ENCODE results near the gene FOXA2. TPM values are rescaled to one million over a fixed set of nuclear protein-coding genes. Genes with fewer than 3 reads are reported as not detected.

FOXA2 gene
- total RNA-seq, 1 experiment from 2014 or later, result 14.4 TPM

DNA sequence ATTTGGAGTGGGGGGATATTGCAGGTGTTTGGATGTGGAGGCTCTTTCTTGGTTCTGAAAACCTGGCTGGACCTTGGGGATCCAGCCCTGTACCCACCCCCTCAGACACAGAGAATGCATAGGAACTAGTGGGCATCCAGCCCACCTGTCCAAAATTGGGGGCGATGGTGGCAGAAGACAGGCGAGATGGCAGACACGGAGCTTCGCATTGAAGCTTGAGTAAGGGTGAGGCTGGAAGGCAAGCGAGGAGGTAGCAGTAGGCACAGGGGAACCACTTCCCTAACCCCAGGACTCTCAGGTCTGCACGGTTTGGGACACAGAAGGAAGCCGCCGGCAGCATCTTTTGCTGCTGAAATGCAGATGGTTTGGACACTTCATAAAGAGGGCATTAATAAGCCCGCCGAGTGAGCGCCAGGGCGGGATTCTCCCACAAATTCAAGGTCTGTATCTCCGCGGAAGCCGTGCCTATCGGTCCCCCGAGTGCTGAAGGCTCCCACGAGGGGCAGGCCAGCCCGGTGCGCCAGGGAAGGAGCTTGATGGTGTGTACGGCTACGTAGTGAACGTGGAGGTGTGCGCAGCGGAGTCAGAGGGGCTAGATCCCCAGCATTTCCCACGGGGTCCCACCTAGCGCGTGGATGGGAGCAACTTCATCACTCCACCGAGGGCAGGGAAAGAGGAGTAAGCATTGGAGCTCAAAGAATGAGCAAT is 1.6 kb upstream of the FOXA2 start:
- CTCF ChIA-PET, result interaction anchor here (0.6 to 1.6 kb wide), 7 partner anchors 85 to 247 kb away, joined by 3 to 12 read pairs (median 3); no protein-coding TSS in a partner anchor
- Histone ChIP-seq H3K4me2 (ENCODE audit: low read length) (peak overlapping the region; percentile 73), H3K9me2 (replicated peaks; ENCODE audit: low read length) (no peaks in the 10 kb centered on the region), H3K4me1 (ENCODE audit: insufficient read depth, low read length) (peaks cover 6% of the 10 kb centered on the region; the same call in 1 of the 2 replicates), H2AFZ (ENCODE audit: low read length) (no peak overlapping the region), H3K9me3 (ENCODE audit: low read length) (no peaks in the 10 kb centered on the region), H3K27me3 (ENCODE audit: low read length) (peaks cover 21% of the 10 kb centered on the region), H4K20me1 (ENCODE audit: low read length) (no peaks in the 10 kb centered on the region), H3K79me2 (ENCODE audit: low read length) (peaks cover 26% of the 10 kb centered on the region), H3K27ac (ENCODE audit: low read length) (no peak overlapping the region), H3F3A (ENCODE audit: low read length, unreplicated experiment) (no peaks in the 10 kb centered on the region), H3K4me3 (ENCODE audit: low read length) (no peak overlapping the region; the same call in 1 of the 2 replicates), H3K9ac (ENCODE audit: low read length) (no peak overlapping the region), H3K36me3 (ENCODE audit: low read depth, low read length) (no peaks in the 10 kb centered on the region)
- intact Hi-C loops (cut with micrococcal nuclease), result loop anchor here (1.0 to 2.0 kb wide), 3 partner anchors 73 to 247 kb away; no protein-coding TSS in a partner anchor
- TF ChIP-seq, protein P1, sequence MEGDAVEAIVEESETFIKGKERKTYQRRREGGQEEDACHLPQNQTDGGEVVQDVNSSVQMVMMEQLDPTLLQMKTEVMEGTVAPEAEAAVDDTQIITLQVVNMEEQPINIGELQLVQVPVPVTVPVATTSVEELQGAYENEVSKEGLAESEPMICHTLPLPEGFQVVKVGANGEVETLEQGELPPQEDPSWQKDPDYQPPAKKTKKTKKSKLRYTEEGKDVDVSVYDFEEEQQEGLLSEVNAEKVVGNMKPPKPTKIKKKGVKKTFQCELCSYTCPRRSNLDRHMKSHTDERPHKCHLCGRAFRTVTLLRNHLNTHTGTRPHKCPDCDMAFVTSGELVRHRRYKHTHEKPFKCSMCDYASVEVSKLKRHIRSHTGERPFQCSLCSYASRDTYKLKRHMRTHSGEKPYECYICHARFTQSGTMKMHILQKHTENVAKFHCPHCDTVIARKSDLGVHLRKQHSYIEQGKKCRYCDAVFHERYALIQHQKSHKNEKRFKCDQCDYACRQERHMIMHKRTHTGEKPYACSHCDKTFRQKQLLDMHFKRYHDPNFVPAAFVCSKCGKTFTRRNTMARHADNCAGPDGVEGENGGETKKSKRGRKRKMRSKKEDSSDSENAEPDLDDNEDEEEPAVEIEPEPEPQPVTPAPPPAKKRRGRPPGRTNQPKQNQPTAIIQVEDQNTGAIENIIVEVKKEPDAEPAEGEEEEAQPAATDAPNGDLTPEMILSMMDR (conservative IDR thresholded peaks at IDR 0.05; ENCODE audit: low read depth, low read length), result no peak
- TF ChIP-seq EZH2phosphoT487 (IDR thresholded peaks at IDR 0.05; ENCODE audit: borderline replicate concordance, low read length) (no peak), EZH2 (IDR thresholded peaks at IDR 0.05; ENCODE audit: low read length, unreplicated experiment) (no peak)
- ATAC-seq, result no peak
- DNase-seq, result no peak
- POLR2A ChIA-PET (ENCODE audit: unreplicated experiment), result interaction anchor here (0.6 kb wide), 1 partner anchor 122 kb away, joined by 3 read pairs; no protein-coding TSS in a partner anchor
- no TSS peak for BruUV-seq (replicated peaks)

DNA sequence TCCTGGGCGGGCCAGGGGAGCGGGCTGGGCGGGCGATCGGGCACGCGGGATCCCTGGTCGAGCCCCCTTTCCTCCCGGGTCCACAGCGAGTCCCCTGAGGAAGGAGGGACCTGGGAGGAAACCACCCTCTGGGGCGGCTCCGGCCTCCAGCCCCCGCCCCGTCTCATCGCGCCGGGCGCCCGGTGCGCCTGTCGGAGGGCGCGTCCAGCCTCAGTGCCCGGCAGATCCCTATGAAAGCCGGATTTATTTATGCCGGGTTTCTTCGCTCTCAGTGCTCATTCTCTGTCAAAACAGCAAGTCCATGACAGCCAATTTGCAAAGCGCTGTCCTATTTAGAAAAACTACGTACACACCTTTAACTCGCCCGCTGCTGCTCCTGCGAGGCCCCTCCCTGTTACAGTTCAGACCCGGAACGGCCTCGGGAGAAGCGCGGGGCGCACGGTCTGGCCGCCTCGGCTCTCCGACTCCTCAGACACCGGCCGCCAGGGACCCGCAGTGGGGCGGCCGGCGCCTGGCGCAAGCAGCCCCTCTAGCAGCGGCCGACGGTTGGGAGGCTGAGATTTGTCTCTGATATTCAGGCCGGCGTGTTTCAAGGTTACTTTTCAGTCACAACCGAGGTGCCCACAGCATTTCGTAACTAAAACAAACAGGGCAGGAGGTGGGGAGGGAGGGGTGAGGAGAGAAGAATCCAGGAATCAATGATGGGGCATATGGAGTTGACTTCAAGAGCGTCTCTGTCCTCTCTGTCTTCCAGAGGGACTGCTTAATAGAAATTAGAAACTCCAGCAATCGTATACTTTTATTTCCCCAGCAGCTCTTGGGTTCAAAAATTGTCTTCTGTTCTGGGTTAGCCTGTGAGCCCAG is 782 bp upstream of the FOXA2 start:
- Histone ChIP-seq H4K20me1 (ENCODE audit: low read length) (no peaks in the 10 kb centered on the region), H3K27ac (ENCODE audit: low read length) (no peak overlapping the region; the same call in 1 of the 2 replicates), H3K36me3 (ENCODE audit: low read depth, low read length) (no peaks in the 10 kb centered on the region), H2AFZ (ENCODE audit: low read length) (peak overlapping the region; percentile 72), H3K4me1 (ENCODE audit: insufficient read depth, low read length) (peaks cover 6% of the 10 kb centered on the region; the same call in 1 of the 2 replicates), H3K4me3 (ENCODE audit: low read length) (peak overlapping the region; percentile 93), H3K79me2 (ENCODE audit: low read length) (peaks cover 28% of the 10 kb centered on the region), H3K9ac (ENCODE audit: low read length) (peak overlapping the region; percentile 40; the same call in 1 of the 2 replicates), H3K9me3 (ENCODE audit: low read length) (no peaks in the 10 kb centered on the region), H3F3A (ENCODE audit: low read length, unreplicated experiment) (no peaks in the 10 kb centered on the region), H3K27me3 (ENCODE audit: low read length) (peaks cover 14% of the 10 kb centered on the region), H3K9me2 (replicated peaks; ENCODE audit: low read length) (no peaks in the 10 kb centered on the region), H3K4me2 (ENCODE audit: low read length) (peak overlapping the region; percentile 73)
- intact Hi-C loops (cut with micrococcal nuclease), result loop anchor here (1.0 to 5.0 kb wide), 4 partner anchors 72 to 777 kb away; partner anchors contain the start of gene GZF1
- CTCF ChIA-PET, result interaction anchor here (1.1 kb wide), 1 partner anchor 99 kb away, joined by 3 read pairs; no protein-coding TSS in a partner anchor
- no TSS peak for BruUV-seq (replicated peaks)
- POLR2A ChIA-PET (ENCODE audit: unreplicated experiment), result interaction anchor here (0.5 kb wide), 1 partner anchor 94 kb away, joined by 4 read pairs; no protein-coding TSS in a partner anchor
- ATAC-seq (peak; percentile 40), DNase-seq (peak; percentile 39)
- TF ChIP-seq EZH2 (IDR thresholded peaks at IDR 0.05; ENCODE audit: low read length, unreplicated experiment) (no peak), EZH2phosphoT487 (IDR thresholded peaks at IDR 0.05; ENCODE audit: borderline replicate concordance, low read length) (no peak)
- TF ChIP-seq, protein P1 (conservative IDR thresholded peaks at IDR 0.05; ENCODE audit: low read depth, low read length), result no peak; the same call in 1 of the 2 replicates

All from PC-3 (cell line).